ENCODE results near the gene RMI2. TPM values are rescaled to one million over a fixed set of nuclear protein-coding genes. Genes with fewer than 3 reads are reported as not detected.

The RMI2 gene
- total RNA-seq, 2 experiments from 2014 or later = 1.3 to 1.5 TPM

DNA sequence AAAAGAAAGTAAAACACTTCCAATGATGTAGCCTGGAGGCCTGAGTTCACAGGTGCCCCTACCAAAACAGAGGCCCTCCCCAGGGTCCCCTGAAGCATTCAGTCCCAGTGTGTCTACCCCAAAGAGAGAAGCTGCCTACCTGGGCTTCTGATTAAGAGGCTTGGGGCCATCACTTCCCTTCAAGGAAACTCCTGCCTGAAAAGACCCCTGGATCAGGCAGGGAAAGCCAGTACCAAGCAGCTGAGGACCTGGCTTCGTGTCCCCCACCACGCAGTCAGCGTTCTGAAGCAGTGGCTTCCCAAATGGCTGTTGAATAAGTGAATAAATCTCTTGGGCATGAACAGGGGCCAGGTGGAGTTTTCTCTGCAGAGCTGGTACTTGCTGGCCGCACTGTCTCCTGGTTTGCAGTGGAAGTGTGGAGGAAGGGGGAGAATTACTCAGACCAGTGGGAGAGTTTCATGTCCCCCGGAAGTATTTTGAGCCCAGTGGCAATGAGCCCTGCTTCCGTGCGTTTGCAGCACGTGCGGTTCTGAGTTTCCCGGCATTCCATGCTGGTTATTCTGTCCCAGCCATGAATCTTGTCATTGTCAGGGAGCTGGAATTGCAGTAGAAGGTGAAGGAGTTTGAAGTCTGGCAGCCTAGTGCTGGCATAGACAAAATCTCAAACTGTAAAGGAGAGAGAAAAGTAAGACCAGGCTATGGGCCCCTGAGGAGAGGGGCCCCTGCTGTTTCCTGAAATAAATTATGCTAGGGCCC, 27.0 kb downstream of the RMI2 start:
- POLR2A ChIA-PET = interaction anchor here (0.8 to 1.9 kb wide), 4 partner anchors 8 to 408 kb away, joined by 3 to 9 read pairs (median 4); partner anchors contain the start of gene SOCS1
- no peak overlapping the region for H3K4me3 ChIP-seq (ENCODE audit: low read length)

DNA sequence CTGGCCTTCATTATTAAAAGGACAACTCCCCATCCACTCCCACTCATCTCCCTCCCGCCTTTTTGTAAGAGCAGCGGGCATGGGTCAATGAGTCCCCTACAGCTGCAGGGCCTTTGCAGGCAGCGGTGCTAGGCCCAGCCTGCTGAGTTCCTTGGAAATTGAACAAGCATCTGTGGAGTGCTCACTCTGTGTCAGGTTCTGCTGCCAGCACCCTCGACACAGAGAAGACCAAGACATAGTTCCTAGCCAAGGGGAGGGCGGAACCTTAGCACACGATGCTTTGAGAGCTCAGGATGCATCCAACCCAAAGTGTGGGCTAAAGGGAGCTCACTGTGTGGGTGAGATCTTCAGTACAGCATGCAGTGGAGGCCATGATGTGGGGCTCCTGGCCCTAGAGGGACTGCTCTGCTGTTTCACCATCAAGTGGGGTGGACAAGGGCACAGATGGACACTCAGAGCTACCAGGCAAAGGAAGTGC, 27.6 kb downstream of the RMI2 start:
- Mint-ChIP-seq H3K27ac (no peak overlapping the region), H3K4me1 (ENCODE audit: low read depth) (peaks cover 5% of the 10 kb centered on the region), H3K36me3 (ENCODE audit: low read depth) (no peaks in the 10 kb centered on the region), H3K9me3 (no peaks in the 10 kb centered on the region), H3K27me3 (no peaks in the 10 kb centered on the region), H3K4me3 (no peak overlapping the region)
- ChIA-PET CTCF (no interaction called here), POLR2A (interaction anchor here (1.6 kb wide), 1 partner anchor 117 kb away, joined by 4 read pairs; the partner anchor contains the start of gene SOCS1)
- intact Hi-C loops (cut with DNase I, micrococcal nuclease) = no loop called here
- no peaks in the 10 kb centered on the region for H3K4me1 ChIP-seq (ENCODE audit: insufficient read depth, low read length)
- no peak overlapping the region for H3K27ac ChIP-seq (ENCODE audit: low read depth in 1 of 2, low read length in 2 of 2)
- H3K36me3 ChIP-seq (ENCODE audit: insufficient read depth, low read length) = no peaks in the 10 kb centered on the region
- no peak overlapping the region for H3K4me3 ChIP-seq (ENCODE audit: low read length)
- no peak for DNase-seq
- ATAC-seq (ENCODE audit: poor library complexity) = no peak
- TF ChIP-seq CTCF (IDR thresholded peaks at IDR 0.05) = no peak
- H3K27me3 ChIP-seq (ENCODE audit: control insufficient read depth in 1 of 2, insufficient read depth in 2 of 2, low read length in 2 of 2) = no peaks in the 10 kb centered on the region
- no peaks in the 10 kb centered on the region for H3K9me3 ChIP-seq (ENCODE audit: control insufficient read depth in 1 of 2, insufficient read depth in 1 of 2, low read length in 2 of 2)

More for the DNA sequence above, 27.0 kb downstream of the RMI2 start:
- no peak for DNase-seq
- CTCF ChIA-PET = interaction anchor here (0.8 to 1.6 kb wide), 11 partner anchors 9 to 408 kb away, joined by 3 to 9 read pairs (median 4); no protein-coding TSS in a partner anchor
- TF ChIP-seq CTCF (IDR thresholded peaks at IDR 0.05) = no peak
- H3K27me3 ChIP-seq (ENCODE audit: control insufficient read depth in 1 of 2, insufficient read depth in 2 of 2, low read length in 2 of 2) = no peaks in the 10 kb centered on the region
- no peaks in the 10 kb centered on the region for H3K9me3 ChIP-seq (ENCODE audit: control insufficient read depth in 1 of 2, insufficient read depth in 1 of 2, low read length in 2 of 2)
- no peaks in the 10 kb centered on the region for H3K36me3 Mint-ChIP-seq (ENCODE audit: low read depth)
- peaks cover 5% of the 10 kb centered on the region for H3K4me1 Mint-ChIP-seq (ENCODE audit: low read depth)
- intact Hi-C loops (cut with DNase I, micrococcal nuclease) = no loop called here
- H3K36me3 ChIP-seq (ENCODE audit: insufficient read depth, low read length) = no peaks in the 10 kb centered on the region
- H3K27me3 Mint-ChIP-seq = no peaks in the 10 kb centered on the region
- H3K4me1 ChIP-seq (ENCODE audit: insufficient read depth, low read length) = no peaks in the 10 kb centered on the region
- no peak overlapping the region for H3K4me3 Mint-ChIP-seq
- H3K9me3 Mint-ChIP-seq = no peaks in the 10 kb centered on the region
- H3K27ac ChIP-seq (ENCODE audit: low read depth in 1 of 2, low read length in 2 of 2) = no peak overlapping the region
- ATAC-seq (ENCODE audit: poor library complexity) = no peak
- no peak overlapping the region for H3K27ac Mint-ChIP-seq

DNA sequence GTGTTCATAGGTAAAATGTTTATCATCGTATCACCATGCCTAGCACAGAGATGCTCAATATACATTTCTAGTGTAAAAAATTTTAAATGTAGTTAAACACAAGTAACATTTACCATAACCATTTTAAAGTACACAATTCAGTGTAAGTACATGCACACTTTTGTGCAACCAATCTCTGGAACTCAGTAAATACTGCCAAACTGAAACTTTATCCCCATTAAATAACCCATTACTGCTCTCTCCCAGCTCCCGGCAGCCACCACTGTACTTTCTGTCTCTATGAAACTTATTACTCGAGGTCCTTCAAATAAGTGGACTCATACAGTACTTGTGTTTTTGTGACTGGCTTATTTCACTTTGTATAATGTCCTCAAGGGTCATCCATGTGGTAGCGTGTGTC, 29.0 kb downstream of the RMI2 start:
- Mint-ChIP-seq H3K9me3 (no peaks in the 10 kb centered on the region), H3K4me1 (ENCODE audit: low read depth) (peaks cover 6% of the 10 kb centered on the region), H3K27ac (no peak overlapping the region), H3K27me3 (no peaks in the 10 kb centered on the region), H3K4me3 (no peak overlapping the region), H3K36me3 (ENCODE audit: low read depth) (no peaks in the 10 kb centered on the region)
- DNase-seq = no peak
- ATAC-seq (ENCODE audit: poor library complexity) = no peak
- H3K36me3 ChIP-seq (ENCODE audit: insufficient read depth, low read length) = no peaks in the 10 kb centered on the region
- ChIA-PET CTCF (no interaction called here), POLR2A (interaction anchor here (1.1 kb wide), 1 partner anchor 118 kb away, joined by 4 read pairs; the partner anchor contains the start of gene SOCS1)
- no peaks in the 10 kb centered on the region for H3K4me1 ChIP-seq (ENCODE audit: insufficient read depth, low read length)
- intact Hi-C loops (cut with DNase I, micrococcal nuclease) = no loop called here
- no peak overlapping the region for H3K27ac ChIP-seq (ENCODE audit: low read depth in 1 of 2, low read length in 2 of 2)
- no peaks in the 10 kb centered on the region for H3K27me3 ChIP-seq (ENCODE audit: control insufficient read depth in 1 of 2, insufficient read depth in 2 of 2, low read length in 2 of 2)
- no peaks in the 10 kb centered on the region for H3K9me3 ChIP-seq (ENCODE audit: control insufficient read depth in 1 of 2, insufficient read depth in 1 of 2, low read length in 2 of 2)
- TF ChIP-seq CTCF (IDR thresholded peaks at IDR 0.05) = no peak
- no peak overlapping the region for H3K4me3 ChIP-seq (ENCODE audit: low read length)

Measured in CD4-positive, alpha-beta T cell (primary cell).